ENCODE data around the gene TMEM151B. TPM values are rescaled to one million over a fixed set of nuclear protein-coding genes. Genes with fewer than 3 reads are reported as not detected.

TMEM151B gene
- total and polyA plus RNA-seq, 10 of the 15 experiments (the other 5 are each of a cell fraction or from before 2014, with no cell fraction given), result 0.01 to 0.19 (median 0.05) TPM; not detected in 6

GRCh38 chr6:44257025-44257752, 13.1 kb upstream of the TMEM151B start, which contains the start of gene SLC35B2 (continued):
- TF ChIP-seq ZBTB40 (IDR thresholded peaks at IDR 0.05; ENCODE audit: borderline replicate concordance) (no peak), PAX5 (IDR thresholded peaks at IDR 0.05; ENCODE audit: borderline replicate concordance, low read depth, low read length) (0 out of 2 replicates have a peak, but pooled peaks have one; percentile 11)

- CTCF ChIA-PET, result interaction anchor here (1.2 to 5.0 kb wide), 5 partner anchors 10 to 85 kb away, joined by 3 to 36 read pairs (median 8); partner anchors contain the start of gene HSP90AB1
- RAD21 ChIA-PET (ENCODE audit: unreplicated experiment), result interaction anchor here (1.9 to 4.8 kb wide), 2 partner anchors 11 to 85 kb away, joined by 8 to 28 read pairs; partner anchors contain the start of gene HSP90AB1
- 8% methylated on average over 15 of the region's 15 CpGs for WGBS (ENCODE audit: insufficient coverage, insufficient replicate concordance, low lambda C conversion rate, missing lambda C conversion rate)
- Histone ChIP-seq H3K79me2 (ENCODE audit: control insufficient read depth, insufficient read depth, low read length) (peaks cover 86% of the 10 kb centered on the region), H4K20me1 (ENCODE audit: control insufficient read depth, insufficient read depth) (peaks cover 4% of the 10 kb centered on the region; the same call in 1 of the 2 replicates), H2AFZ (ENCODE audit: control insufficient read depth, low read depth, low read length) (peak overlapping the region; percentile 56), H3K4me3 (peak overlapping the region; percentile 33; the same call in 1 of the 2 replicates), H3K36me3 (ENCODE audit: control insufficient read depth in 2 of 2, insufficient read depth in 2 of 2, low read length in 1 of 2) (peaks cover 29 to 34% of the 10 kb centered on the region in 2 experiments), H3K27ac (ENCODE audit: control insufficient read depth, insufficient read depth) (peak overlapping the region; percentile 99), H3K9me3 (replicated peaks; ENCODE audit: control insufficient read depth, insufficient read depth, low read length) (no peaks in the 10 kb centered on the region), H3K4me2 (ENCODE audit: control insufficient read depth, insufficient read depth) (peak overlapping the region; percentile 98), H3K27me3 (replicated peaks in 1 of 2; ENCODE audit: control insufficient read depth in 2 of 2, insufficient read depth in 2 of 2, low read length in 1 of 2) (no peaks in the 10 kb centered on the region), H3K4me1 (ENCODE audit: control insufficient read depth, insufficient read depth, low read length) (peaks cover 67% of the 10 kb centered on the region), H3K9ac (ENCODE audit: control insufficient read depth, insufficient read depth, low read length) (peak overlapping the region; percentile 90)
- peak; percentile 31 for ATAC-seq
- intact Hi-C loops (cut with micrococcal nuclease; ENCODE audit: unreplicated experiment) (no loop called here), in situ Hi-C loops (cut with MboI) (no loop called here)
- SMC1A ChIA-PET (ENCODE audit: uncharacterized antibody, unreplicated experiment), result interaction anchor here (0.7 to 3.1 kb wide), 3 partner anchors 11 to 85 kb away, joined by 3 to 25 read pairs (median 10); partner anchors contain the start of gene HSP90AB1
- DNase-seq (ENCODE audit: low read depth, low spot score), result no peak
- BruUV-seq (replicated peaks), result no TSS peak
- POLR2A ChIA-PET, result interaction anchor here (0.6 to 10.7 kb wide), 4 partner anchors 11 to 60 kb away, joined by 3 to 131 read pairs (median 7); partner anchors contain the start of gene HSP90AB1
- peak; percentile 18 for FAIRE-seq
- no peak; the same call in 1 of the 2 replicates for TF ChIP-seq NR2F1 (conservative IDR thresholded peaks at IDR 0.05)
- TF ChIP-seq MEF2B (IDR thresholded peaks at IDR 0.05; ENCODE audit: partially characterized antibody, poor library complexity, severe bottlenecking), result no peak
- TF ChIP-seq MLLT1 (IDR thresholded peaks at IDR 0.05), result peak; percentile 87
- no peak for TF ChIP-seq NFXL1 (IDR thresholded peaks at IDR 0.05; ENCODE audit: borderline replicate concordance)
- TF ChIP-seq SIX5 (IDR thresholded peaks at IDR 0.05; ENCODE audit: low read depth, low read length, severe bottlenecking), result no peak
- no peak for TF ChIP-seq ATF3 (IDR thresholded peaks at IDR 0.05; ENCODE audit: borderline replicate concordance, extremely low read depth, low read depth, low read length)
- peak; percentile 75 for TF ChIP-seq ATF7 (IDR thresholded peaks at IDR 0.05; ENCODE audit: low read depth)
- no peak for TF ChIP-seq ZBTB33 (IDR thresholded peaks at IDR 0.05)
- TF ChIP-seq TCF7 (IDR thresholded peaks at IDR 0.05; ENCODE audit: borderline replicate concordance), result no peak
- TF ChIP-seq CBFB (IDR thresholded peaks at IDR 0.05; ENCODE audit: low read depth), result peak; percentile 52
Observed at GRCh38 chr6:44257753-44258324, 12.4 kb upstream of the TMEM151B start.

All from GM12878 (cell line).